GM19023 (cell line): Measurements from ENCODE around the gene ZNF839.
"Not testable (repeated sequence)": the region's sequence is repeated elsewhere in the genome, so short reads cannot be mapped to it uniquely, and the experiment has no call there.

Source experiments
- ATAC-seq: cut with Tn5 transposase; IDR thresholded peaks from one replicate; pipeline ENCODE4 v1.9.1; 2021; ENCODE audit warnings: mild to moderate bottlenecking, moderate library complexity; ENCODE audit not compliant: unreplicated experiment

ZNF839 gene

DNA sequence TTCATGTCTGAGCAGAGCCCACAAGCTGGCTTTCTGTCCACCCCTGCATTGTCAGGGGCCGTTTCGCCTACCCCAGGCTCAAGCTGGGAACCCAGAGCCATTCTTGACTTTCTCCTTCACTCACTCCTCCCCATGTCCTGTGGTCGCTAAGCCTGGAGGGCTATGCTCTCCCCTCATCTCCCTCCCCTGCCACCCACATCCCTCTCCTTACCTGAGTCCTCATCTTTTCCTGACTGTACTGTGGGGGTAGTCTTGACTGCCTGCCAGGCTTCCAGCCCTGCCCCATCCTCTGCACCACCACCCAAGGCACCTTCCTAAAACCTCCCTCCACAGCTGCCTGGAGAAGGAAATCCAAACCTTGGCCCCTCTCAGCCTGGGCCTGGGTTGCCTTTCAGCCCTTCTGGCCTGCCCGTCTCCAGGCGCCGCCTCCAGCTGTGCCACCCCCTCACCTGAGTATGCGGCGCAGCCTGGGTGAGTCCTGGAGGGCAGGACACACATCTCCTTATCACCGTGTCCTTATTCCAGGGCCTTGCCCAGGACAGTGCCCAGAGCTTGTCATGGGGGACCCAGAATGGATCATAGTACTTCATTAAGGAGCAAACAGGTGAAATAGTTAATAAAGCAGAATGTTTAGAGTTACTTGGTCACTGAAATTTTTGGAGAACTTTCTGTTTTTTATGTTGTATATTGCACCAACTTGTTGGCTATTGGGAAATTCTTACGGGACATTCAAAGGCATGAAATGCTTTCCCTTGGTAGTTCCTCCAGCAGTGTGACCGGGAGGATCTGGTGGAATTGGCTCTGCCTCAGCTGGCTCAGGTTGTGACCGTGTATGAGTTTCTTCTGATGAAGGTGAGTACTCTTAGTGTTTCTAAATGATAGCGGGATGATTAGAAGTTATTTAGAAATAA is 14.5 kb downstream of the ZNF839 start:
- no peak for ATAC-seq

GRCh38 chr14:102335163-102335562 is 15.6 kb downstream of the ZNF839 start:
- no peak for ATAC-seq

DNA sequence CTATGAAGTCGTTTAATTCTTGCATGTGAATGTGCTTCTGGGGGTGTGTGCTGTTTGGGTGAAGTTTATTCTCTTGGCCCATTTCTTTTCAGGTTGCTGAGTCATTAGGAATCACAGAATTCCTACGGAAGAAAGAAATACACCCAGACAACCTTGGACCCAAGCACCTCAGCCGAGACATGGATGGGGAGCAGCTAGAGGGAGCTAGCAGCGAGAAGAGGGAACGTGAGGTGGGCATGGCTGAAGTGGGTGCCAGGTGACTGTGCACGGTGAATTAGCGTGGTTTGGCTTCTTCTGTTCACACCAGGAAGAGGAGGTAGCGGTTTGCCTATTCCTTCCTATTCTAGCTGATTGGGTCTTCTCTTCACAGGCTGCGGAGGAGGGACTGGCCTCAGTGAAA is 19.2 kb downstream of the ZNF839 start:
- no peak for ATAC-seq

DNA sequence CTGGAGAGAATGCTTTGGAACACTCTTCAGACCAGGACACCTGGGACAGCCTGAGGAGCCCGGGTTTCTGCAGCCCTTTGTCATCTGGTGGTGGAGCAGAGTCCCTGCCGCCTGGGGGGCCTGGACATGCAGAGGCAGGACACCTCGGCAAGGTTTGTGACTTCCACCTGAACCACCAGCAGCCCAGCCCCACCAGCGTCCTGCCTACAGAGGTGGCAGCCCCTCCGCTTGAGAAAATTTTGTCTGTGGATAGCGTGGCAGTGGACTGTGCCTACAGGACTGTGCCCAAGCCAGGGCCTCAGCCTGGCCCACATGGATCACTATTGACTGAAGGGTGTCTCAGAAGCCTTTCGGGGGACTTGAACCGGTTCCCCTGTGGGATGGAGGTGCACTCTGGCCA is 22.0 kb downstream of the ZNF839 start:
- ATAC-seq, result no peak

DNA sequence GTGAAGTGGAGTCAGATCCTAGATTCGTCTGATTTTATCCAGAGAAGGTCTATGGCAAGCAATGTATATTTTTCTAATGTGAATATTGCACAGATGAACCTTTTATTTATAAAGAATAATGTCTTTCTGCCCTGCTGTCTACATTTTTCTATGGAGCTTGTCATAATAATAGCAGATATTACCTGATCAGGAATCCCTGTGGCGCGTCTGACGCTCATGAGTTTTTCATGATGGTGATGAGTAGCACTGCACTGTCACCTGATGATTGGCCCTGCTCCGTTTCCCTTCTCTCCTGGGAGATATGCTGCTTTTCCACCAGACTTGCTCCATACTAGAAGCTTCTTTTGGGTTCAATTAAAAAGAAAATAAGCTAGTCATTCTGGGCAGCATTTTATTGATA is 22.7 kb downstream of the ZNF839 start:
- no peak for ATAC-seq

DNA sequence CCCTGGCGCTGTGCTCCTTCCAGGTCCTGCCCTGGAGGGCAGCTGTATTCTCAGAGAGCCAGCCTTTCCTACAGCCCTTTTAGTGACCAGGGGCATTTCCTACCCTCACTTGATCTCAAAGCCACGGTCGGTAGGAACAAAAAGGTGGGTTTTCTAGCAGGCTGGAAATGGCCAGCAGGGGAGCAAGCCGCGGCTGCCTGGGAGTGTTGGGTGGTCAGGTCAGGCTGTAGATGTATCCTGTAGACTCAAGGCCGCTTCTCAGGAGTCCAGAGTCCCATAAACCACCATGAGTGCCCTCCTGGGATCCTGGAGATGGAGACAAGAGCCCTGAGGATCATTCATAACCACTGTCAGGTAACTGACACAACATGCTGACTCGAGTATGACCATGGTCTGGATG is 24.5 kb downstream of the ZNF839 start:
- ATAC-seq, result no peak

- no peak for ATAC-seq
These were observed 24.9 kb downstream of the ZNF839 start for GRCh38 chr14:102344485-102344884.

- ATAC-seq, result no peak
These were observed 25.7 kb downstream of the ZNF839 start for GRCh38 chr14:102345232-102345631.

DNA sequence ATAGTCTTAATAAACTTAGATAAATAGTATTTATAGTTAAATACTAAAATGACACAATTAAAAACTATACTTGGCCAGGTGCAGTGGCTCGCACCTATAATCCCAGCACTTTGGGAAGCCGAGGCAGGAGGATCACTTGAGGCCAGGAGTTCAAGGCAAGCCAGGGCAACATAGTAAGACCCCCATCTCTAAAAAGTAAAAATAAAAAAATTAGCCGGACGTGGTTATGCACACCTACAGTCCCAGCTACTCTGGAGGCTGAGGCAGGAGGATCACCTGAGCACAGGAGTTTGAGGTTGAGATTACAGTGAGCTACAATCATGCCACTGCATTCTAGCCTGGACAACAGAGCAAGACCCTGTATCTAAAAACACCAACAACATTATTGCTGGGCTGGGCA is 27.1 kb downstream of the ZNF839 start:
- no peak for ATAC-seq

GRCh38 chr14:102348376-102348775 is 28.8 kb downstream of the ZNF839 start:
- ATAC-seq, result no peak

DNA sequence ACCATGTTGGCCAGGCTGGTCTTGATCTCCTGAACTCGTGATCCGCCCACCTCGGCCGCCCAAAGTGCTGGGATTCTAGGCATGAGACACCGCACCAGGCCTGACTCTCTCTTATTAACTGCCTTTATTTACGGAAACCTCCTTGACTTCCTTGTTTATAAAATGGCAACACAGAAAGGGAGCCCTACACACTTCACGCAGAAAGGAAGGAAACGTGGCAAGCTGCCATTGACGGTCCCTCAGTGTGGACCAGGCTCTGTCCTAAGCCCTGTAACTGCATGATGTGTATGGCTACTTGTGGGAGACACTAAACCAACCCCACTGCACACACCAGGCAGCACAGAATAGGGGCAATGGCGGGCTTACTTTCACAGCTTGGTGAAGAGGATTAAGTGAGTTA is 31.5 kb downstream of the ZNF839 start:
- no peak for ATAC-seq

- ATAC-seq, result not testable (repeated sequence)
These were observed 32.0 kb downstream of the ZNF839 start for GRCh38 chr14:102351593-102351992.

- ATAC-seq, result no peak
These were observed 32.7 kb downstream of the ZNF839 start for GRCh38 chr14:102352213-102352612.

DNA sequence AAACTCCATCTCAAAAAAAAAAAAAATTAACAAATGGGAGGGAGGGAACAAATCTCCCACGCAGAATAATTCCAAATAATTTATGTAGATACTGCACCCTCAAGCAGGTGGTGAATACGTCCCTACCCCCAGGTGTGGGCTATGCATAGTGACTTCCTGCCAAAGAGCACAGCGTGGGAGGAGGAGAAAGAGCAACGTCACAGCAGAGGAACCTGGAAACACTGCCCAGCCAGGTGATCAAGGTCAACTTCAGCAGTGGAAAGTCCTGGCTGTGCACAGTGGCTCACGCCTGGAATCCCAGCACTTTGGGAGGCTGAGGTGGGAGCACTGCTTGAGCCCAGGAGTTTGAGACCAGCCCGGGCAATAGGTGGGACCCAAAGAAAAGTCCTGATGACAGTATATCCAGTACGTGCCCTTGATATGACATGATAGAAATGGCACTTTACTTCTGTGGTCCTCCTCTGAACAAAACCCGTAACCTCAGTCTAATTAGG is 33.6 kb downstream of the ZNF839 start:
- no peak for ATAC-seq

DNA sequence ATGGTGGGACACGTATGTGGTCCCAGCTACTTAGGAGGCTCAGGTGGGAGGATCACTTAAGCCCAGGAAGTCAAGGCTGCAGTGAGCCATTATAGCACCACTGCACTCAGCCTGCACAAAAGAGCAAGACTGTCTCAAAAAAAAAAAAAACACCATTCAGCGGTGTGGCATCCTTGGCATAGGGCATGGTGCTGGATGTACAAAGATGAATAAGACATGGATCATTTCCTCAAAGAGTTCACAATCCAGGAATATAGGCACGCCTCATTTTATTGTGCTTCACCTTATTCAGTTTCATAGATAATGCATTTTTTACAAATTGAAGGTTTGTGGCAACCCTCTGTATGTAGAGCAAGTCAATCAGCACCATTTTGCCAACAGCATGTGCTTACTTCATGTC is 36.7 kb downstream of the ZNF839 start:
- no peak for ATAC-seq

- ATAC-seq, result no peak
These were observed 39.8 kb downstream of the ZNF839 start for GRCh38 chr14:102359341-102359740.

- no peak for ATAC-seq
These were observed 40.8 kb downstream of the ZNF839 start for GRCh38 chr14:102360388-102360787.

DNA sequence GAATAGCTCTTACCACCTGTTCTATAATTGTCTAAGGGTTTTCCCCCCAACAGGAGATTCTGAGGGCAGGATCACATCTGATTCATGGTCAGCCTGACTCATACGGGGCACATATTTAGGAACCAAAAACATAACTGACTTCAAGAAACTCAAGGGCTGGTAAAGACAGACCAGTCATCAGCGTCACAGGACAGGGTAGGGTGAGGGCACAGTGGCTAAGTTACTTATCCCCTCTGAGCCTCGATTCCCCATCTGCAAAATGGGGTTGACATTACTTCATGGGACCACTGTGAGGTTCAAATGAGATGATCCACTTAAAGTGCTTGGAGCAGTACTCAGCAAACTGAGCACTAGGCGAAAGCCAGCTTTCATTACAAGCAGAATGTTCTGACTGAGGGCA is 42.5 kb downstream of the ZNF839 start:
- ATAC-seq, result no peak

GRCh38 chr14:102362545-102363181 is 43.1 kb downstream of the ZNF839 start, which contains the start of the genes CINP and TECPR2:
Gene CINP, minus strand, starts transcription at chr14:102362890. Its CDS starts 39 bp downstream, at chr14:102362851.
Gene TECPR2, plus strand, starts transcription at chr14:102362941. Its CDS starts 13,781 bp downstream, at chr14:102376722.
- ATAC-seq, result peak; percentile 93

DNA sequence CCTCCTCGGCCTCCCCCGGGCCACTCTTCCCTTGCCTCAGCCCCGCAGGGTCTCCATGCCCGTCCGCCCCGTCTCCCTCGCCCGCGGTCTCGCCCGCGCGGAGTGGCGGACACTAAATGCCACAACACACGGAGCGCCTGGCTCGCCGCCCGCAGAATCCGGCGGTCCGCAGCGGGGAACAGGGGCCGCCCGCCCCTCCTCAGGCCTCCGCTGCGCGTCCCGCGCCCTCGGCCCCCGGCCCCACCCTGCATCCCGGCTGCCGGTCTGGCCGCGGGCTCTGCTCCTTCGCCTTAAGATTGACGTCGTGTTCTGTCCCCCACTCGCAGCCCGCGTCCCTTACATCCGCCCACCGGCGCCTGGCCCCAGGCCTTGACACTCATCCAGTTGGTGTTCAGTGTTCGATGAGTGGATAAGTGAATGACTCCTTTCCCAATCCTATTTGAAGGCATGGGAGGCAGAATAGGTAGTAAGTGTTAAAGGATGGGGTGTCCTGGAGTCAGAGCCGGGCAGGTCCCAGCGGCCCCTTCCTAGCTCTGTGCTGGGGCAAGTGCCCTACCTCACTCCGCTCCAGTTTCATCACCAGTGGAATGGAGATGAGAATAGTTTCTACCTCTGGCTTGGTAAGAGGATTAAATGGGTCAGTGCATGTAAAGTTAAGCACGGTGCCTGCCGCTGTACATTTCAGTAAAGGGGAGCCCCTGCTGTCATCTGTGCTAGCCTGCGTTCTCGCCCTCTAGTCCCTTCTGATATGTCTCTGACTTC is 43.8 kb downstream of the ZNF839 start:
- ATAC-seq, result peak; percentile 36

DNA sequence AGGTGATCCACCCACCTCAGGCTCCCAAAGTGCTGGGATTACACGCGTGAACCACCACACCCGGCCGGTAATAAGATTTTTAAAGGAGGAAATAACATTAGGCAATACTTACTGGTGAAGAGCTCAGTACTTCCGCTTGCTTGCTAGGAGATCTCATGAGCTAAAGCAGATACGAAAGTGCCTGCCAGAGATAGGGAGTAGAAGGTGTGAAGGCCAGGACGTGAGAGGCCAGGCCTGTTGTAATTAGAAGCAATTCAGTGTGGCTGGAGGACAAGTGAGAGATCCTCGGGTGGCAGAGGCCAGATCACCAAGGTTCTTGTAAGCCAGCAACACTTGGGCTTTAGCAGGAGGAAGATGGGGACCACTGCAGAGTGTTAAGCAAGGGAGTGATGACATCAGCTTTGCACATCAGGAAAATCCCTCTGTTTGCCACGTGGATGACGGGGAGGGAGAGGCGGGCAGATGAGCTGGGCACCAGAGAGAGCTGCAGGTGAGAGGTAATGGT is 50.8 kb downstream of the ZNF839 start:
- no peak for ATAC-seq
